ENCODE measurements around the gene CIB4.

GRCh38 chr2:26682155-26682554 lies 41.0 kb upstream of the CIB4 start:
- TF ChIP-seq TRIM28 (IDR thresholded peaks at IDR 0.05) = no peak
- TF ChIP-seq ZNF324 (CRISPR knock-in tag; IDR thresholded peaks at IDR 0.05) = no peak
- no peak for TF ChIP-seq CTCF (IDR thresholded peaks at IDR 0.05 in 2 of 3, conservative IDR thresholded peaks at IDR 0.05 in 1 of 3; ENCODE audit: insufficient read depth in 2 of 3, low read depth in 1 of 3, low read length in 3 of 3)
- TF ChIP-seq SMC3 (conservative IDR thresholded peaks at IDR 0.05; ENCODE audit: insufficient read depth, low read depth, low read length) = no peak
- no peak for TF ChIP-seq ZNF79 (CRISPR knock-in tag; IDR thresholded peaks at IDR 0.05; ENCODE audit: low read depth)
- no peak for TF ChIP-seq MAFK (IDR thresholded peaks at IDR 0.05; ENCODE audit: low read length)
- TF ChIP-seq ZNF512 (tag; IDR thresholded peaks at IDR 0.05) = no peak
- TF ChIP-seq POLR2AphosphoS2 (IDR thresholded peaks at IDR 0.05; ENCODE audit: low read length) = no peak
- TF ChIP-seq SNIP1 (IDR thresholded peaks at IDR 0.05; ENCODE audit: low read depth) = no peak
- no peak for TF ChIP-seq CC2D1A (IDR thresholded peaks at IDR 0.05)
- TF ChIP-seq SRF (CRISPR knock-in tag; IDR thresholded peaks at IDR 0.05) = no peak
- TF ChIP-seq ZNF263 (CRISPR knock-in tag; IDR thresholded peaks at IDR 0.05; ENCODE audit: borderline replicate concordance) = no peak
- TF ChIP-seq NR3C1 (CRISPR knock-in tag; IDR thresholded peaks at IDR 0.05) = no peak
- TF ChIP-seq PKNOX1 (IDR thresholded peaks at IDR 0.05) = no peak
